Measurements from ENCODE around the gene PPCDC. TPM values are rescaled to one million over a fixed set of nuclear protein-coding genes. Genes with fewer than 3 reads are reported as not detected.
A peak's percentile ranks its signal among the peaks of the same experiment; 100 is the strongest.

PPCDC gene
- total and polyA plus RNA-seq, 10 of the 15 experiments (the other 5 are each of a cell fraction or from before 2014, with no cell fraction given) = 32.5 to 135 (median 55.0) TPM

DNA sequence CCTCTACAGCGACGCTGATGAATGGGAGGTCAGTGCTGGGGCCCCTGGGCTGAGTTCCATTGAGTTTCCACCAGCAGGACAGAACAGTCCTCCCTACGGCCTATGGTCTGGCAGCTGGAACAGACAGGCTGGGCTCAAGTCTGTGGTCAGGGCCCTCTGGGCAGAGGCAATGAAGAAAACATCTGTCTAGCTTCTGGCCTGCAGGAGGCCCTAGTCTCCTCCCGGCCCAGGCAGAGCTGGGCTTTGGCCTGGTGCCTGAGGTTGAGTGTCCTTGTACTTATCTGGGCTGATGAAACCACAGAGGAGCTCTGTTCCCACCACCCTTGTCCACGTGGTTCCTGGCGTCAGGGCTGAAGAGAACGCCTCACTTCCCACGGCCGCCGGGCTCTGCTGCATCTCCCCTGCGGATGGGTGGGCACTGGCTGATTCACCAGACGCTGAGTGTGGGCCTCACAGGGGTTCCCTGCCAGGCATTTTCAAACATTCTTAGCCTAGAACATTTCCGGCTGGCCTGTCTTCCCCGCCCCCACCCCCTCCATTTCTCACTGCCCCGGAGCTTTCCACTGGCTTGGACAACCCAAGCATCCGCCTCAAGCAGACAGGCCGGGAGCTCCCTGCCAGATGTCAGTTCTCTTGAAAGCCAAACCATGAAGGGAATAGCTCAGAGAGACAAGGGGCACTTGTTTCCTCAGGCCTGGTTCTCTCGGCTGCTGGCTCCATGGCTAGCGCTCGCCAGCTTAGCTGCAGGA is 20.3 kb downstream of the PPCDC start (continued):
- TF ChIP-seq, protein P1, sequence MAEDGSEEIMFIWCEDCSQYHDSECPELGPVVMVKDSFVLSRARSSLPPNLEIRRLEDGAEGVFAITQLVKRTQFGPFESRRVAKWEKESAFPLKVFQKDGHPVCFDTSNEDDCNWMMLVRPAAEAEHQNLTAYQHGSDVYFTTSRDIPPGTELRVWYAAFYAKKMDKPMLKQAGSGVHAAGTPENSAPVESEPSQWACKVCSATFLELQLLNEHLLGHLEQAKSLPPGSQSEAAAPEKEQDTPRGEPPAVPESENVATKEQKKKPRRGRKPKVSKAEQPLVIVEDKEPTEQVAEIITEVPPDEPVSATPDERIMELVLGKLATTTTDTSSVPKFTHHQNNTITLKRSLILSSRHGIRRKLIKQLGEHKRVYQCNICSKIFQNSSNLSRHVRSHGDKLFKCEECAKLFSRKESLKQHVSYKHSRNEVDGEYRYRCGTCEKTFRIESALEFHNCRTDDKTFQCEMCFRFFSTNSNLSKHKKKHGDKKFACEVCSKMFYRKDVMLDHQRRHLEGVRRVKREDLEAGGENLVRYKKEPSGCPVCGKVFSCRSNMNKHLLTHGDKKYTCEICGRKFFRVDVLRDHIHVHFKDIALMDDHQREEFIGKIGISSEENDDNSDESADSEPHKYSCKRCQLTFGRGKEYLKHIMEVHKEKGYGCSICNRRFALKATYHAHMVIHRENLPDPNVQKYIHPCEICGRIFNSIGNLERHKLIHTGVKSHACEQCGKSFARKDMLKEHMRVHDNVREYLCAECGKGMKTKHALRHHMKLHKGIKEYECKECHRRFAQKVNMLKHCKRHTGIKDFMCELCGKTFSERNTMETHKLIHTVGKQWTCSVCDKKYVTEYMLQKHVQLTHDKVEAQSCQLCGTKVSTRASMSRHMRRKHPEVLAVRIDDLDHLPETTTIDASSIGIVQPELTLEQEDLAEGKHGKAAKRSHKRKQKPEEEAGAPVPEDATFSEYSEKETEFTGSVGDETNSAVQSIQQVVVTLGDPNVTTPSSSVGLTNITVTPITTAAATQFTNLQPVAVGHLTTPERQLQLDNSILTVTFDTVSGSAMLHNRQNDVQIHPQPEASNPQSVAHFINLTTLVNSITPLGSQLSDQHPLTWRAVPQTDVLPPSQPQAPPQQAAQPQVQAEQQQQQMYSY (CRISPR knock-in tag; IDR thresholded peaks at IDR 0.05) = no peak
- TF ChIP-seq RAD21 (IDR thresholded peaks at IDR 0.05; ENCODE audit: insufficient read depth, low read depth, low read length) (peak; percentile 59), BCL11A (IDR thresholded peaks at IDR 0.05; ENCODE audit: low read depth, low read length) (peak; percentile 9; the same call in 1 of the 2 replicates), CREM (IDR thresholded peaks at IDR 0.05; ENCODE audit: low read depth) (peak; percentile 65; the same call in 1 of the 2 replicates), NFYB (IDR thresholded peaks at IDR 0.05; ENCODE audit: insufficient read depth, low read depth, low read length) (no peak), RB1 (IDR thresholded peaks at IDR 0.05; ENCODE audit: borderline replicate concordance) (0 out of 2 replicates have a peak, but pooled peaks have one; percentile 3), SUPT20H (IDR thresholded peaks at IDR 0.05; ENCODE audit: borderline replicate concordance, control insufficient read depth, low read depth, low read length) (no peak), EZH2 (IDR thresholded peaks at IDR 0.05; ENCODE audit: borderline replicate concordance, control insufficient read depth, low read depth, low read length) (no peak), ESRRA (IDR thresholded peaks at IDR 0.05; ENCODE audit: low read length) (no peak), TCF7 (IDR thresholded peaks at IDR 0.05; ENCODE audit: borderline replicate concordance) (no peak), IRF4 (IDR thresholded peaks at IDR 0.05; ENCODE audit: low read depth, low read length) (0 out of 2 replicates have a peak, but pooled peaks have one; percentile 16), TBL1XR1 (IDR thresholded peaks at IDR 0.05; ENCODE audit: low read depth, low read length) (no peak; the same call in 1 of the 2 replicates), KDM1A (IDR thresholded peaks at IDR 0.05; ENCODE audit: borderline replicate concordance) (no peak), BHLHE40 (IDR thresholded peaks at IDR 0.05; ENCODE audit: borderline replicate concordance in 1 of 2, low read depth in 2 of 2, low read length in 1 of 2) (peak in 1 of 2 experiments; percentile 38; a peak in 2 of 4 replicates), SREBF2 (IDR thresholded peaks at IDR 0.05; ENCODE audit: low read length) (no peak), CHD2 (IDR thresholded peaks at IDR 0.05; ENCODE audit: borderline replicate concordance, low read depth, low read length) (no peak)
- TF ChIP-seq, protein P2, sequence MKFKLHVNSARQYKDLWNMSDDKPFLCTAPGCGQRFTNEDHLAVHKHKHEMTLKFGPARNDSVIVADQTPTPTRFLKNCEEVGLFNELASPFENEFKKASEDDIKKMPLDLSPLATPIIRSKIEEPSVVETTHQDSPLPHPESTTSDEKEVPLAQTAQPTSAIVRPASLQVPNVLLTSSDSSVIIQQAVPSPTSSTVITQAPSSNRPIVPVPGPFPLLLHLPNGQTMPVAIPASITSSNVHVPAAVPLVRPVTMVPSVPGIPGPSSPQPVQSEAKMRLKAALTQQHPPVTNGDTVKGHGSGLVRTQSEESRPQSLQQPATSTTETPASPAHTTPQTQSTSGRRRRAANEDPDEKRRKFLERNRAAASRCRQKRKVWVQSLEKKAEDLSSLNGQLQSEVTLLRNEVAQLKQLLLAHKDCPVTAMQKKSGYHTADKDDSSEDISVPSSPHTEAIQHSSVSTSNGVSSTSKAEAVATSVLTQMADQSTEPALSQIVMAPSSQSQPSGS (IDR thresholded peaks at IDR 0.05; ENCODE audit: low read length) = no peak
- TF ChIP-seq, protein P3, sequence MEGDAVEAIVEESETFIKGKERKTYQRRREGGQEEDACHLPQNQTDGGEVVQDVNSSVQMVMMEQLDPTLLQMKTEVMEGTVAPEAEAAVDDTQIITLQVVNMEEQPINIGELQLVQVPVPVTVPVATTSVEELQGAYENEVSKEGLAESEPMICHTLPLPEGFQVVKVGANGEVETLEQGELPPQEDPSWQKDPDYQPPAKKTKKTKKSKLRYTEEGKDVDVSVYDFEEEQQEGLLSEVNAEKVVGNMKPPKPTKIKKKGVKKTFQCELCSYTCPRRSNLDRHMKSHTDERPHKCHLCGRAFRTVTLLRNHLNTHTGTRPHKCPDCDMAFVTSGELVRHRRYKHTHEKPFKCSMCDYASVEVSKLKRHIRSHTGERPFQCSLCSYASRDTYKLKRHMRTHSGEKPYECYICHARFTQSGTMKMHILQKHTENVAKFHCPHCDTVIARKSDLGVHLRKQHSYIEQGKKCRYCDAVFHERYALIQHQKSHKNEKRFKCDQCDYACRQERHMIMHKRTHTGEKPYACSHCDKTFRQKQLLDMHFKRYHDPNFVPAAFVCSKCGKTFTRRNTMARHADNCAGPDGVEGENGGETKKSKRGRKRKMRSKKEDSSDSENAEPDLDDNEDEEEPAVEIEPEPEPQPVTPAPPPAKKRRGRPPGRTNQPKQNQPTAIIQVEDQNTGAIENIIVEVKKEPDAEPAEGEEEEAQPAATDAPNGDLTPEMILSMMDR (IDR thresholded peaks at IDR 0.05 in 2 of 3, conservative IDR thresholded peaks at IDR 0.05 in 1 of 3; ENCODE audit: control insufficient read depth in 2 of 3, extremely low read depth in 1 of 3, insufficient read depth in 1 of 3, low read depth in 3 of 3, low read length in 3 of 3) = peak; percentile 40 to 58 (median 47); a peak in 5 of 6 replicates
- TF ChIP-seq, protein P4, sequence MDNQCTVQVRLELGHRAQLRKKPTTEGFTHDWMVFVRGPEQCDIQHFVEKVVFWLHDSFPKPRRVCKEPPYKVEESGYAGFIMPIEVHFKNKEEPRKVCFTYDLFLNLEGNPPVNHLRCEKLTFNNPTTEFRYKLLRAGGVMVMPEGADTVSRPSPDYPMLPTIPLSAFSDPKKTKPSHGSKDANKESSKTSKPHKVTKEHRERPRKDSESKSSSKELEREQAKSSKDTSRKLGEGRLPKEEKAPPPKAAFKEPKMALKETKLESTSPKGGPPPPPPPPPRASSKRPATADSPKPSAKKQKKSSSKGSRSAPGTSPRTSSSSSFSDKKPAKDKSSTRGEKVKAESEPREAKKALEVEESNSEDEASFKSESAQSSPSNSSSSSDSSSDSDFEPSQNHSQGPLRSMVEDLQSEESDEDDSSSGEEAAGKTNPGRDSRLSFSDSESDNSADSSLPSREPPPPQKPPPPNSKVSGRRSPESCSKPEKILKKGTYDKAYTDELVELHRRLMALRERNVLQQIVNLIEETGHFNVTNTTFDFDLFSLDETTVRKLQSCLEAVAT (IDR thresholded peaks at IDR 0.05) = peak; percentile 40; the same call in 1 of the 2 replicates

All from GM12878 (cell line).